GM19193 (cell line): ENCODE measurements around the gene LAMB3.

Experiments
- POLR2A ChIP-seq: IDR thresholded peaks from 4 replicates; pipeline ENCODE4 v1.6.1; 2011; ENCODE audit not compliant: insufficient read depth, insufficient read length; ENCODE audit errors: extremely low read depth

The LAMB3 gene

GRCh38 chr1:209609041-209609790 lies 43.0 kb downstream of the LAMB3 start:
- no peak for TF ChIP-seq POLR2A

- no peak for TF ChIP-seq POLR2A
These were observed 44.4 kb downstream of the LAMB3 start for GRCh38 chr1:209607795-209608178.

- TF ChIP-seq POLR2A = no peak
These were observed 45.0 kb downstream of the LAMB3 start for GRCh38 chr1:209607102-209607794.

- TF ChIP-seq POLR2A = no peak
These were observed 48.3 kb downstream of the LAMB3 start for GRCh38 chr1:209603877-209604276.

- TF ChIP-seq POLR2A = no peak
These were observed 50.2 kb downstream of the LAMB3 start for GRCh38 chr1:209601809-209602657.

DNA sequence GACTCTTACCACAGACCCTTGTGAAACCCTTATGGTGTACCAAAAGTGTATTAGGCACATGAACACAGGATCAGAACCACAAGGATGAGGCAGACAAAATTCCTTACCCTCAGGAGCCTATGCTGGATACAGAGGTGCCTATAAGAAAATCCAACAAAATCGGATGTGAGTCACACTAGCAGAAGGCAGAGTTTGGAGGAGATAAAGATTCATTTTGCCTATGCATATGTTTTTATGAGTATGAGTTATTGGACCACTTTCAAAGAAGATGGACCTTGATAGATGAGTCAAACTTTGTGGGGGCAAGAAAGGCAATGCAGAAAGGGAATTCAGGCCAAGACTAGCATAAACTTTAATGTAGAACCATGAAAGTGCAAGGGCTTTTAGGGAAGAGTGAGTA lies 51.7 kb downstream of the LAMB3 start:
- TF ChIP-seq POLR2A = no peak

DNA sequence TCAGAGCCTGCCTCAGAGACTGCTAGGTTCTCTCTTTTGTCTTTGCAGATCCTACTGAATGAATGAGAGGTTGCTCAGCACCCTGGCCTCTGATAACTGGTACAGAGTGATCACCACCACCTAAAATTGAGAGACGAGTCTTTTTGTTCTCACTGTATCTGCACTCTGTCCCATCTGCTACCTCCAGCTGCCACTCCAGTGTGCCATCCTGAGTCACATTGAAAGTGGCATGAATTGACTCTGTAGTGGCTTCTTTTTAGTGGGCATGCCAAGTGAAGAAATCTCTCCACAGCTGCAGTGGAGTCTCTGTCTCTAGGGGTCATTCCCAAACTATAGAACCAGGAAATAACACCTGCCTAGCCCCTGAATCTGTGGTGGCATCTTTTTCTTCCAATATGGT lies 54.0 kb downstream of the LAMB3 start:
- TF ChIP-seq POLR2A = no peak

- no peak for TF ChIP-seq POLR2A
These were observed 54.7 kb downstream of the LAMB3 start for GRCh38 chr1:209597499-209597898.

DNA sequence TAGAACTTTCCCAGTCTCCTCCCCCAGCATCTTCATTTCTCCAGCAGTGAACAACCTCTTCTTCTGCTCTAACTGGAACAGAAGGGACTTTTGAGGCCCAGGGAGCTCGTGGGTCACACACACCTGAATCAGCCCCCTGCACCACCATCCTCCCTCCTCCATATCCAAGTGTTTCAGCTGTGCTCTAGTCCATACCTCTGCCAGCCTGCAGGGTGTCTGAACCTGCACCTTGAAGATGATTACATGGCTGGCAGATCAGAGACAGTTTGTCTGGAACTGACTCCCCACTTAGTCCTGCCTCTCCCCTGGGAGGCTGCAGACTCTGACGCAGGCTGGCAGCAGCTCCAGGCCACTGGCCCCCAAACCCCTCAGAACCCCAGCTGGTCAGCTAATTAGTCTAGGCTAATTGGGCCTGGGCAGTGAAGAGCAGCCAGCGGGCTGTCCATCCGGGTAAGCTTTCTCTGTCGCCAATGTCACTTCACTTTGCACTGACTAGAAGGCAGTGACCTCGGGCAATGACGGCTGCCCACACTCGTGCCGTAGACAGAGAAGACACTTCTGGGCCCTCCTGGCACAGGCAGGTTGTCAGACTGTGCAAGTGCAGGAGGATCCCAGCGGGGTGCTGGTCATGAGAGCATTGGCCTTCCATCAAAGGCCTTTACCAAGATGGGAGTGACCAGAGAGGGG lies 56.5 kb downstream of the LAMB3 start:
- no peak for TF ChIP-seq POLR2A

DNA sequence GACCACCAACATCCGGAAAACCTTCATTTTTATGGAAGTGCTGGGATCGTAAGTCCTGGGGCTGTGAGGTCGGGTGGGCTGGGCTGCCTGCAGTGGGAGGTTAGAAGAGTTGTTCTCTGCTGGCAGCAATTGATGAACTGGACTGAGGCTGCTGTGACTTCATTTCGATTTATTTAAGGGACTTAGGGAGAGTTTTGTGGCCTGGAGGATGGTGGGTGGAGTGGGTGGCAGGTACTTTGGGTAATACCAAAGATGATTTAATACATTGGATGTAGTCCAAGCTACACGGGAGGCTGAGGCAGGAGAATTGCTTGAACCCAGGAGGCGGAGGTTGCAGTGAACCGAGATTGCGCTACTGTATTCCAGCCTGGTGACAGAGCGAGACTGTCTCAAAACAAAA lies 57.2 kb downstream of the LAMB3 start:
- TF ChIP-seq POLR2A = no peak

GRCh38 chr1:209594440-209594839 lies 57.8 kb downstream of the LAMB3 start:
- TF ChIP-seq POLR2A = no peak

DNA sequence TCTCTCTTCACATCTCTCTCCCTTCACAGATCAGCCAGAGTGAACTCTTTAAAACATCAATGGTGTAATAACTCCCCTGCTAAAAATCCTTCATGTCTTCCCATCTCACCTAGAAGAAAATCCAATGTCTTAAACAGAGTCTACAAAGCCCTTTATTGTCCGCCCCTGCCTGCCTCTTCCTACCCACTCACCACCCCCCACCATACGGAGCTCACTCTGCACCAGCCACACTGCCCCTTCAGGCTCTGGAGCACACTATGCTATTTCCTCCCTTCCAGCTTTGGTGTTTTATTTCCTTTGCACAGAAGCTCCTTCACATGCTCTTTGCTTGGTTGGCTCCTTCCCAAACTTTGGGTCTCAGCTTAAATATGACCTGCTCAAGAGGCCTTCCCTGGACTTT lies 58.5 kb downstream of the LAMB3 start:
- no peak for TF ChIP-seq POLR2A

GRCh38 chr1:209590405-209590804 lies 61.8 kb downstream of the LAMB3 start:
- no peak for TF ChIP-seq POLR2A

- no peak for TF ChIP-seq POLR2A
These were observed 62.4 kb downstream of the LAMB3 start for GRCh38 chr1:209589863-209590262.

DNA sequence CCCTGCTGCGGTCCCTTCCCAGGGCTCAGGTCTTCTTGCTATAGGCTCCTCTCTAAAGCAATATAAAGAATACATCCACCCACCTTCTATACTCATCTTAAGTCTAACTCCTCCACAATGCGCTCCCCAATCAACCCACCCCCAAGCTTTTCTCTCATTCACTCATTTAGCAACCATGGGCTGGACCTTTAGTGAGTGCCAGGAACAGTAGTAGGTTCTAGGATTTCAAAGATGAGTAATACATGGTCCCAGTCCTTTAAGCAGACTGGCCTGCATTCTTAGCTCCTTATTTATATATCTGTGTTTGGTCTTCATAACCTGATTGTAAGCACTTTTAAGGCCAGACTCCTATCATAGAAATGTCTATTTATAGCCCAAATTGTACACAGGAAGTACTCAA lies 62.8 kb downstream of the LAMB3 start:
- no peak for TF ChIP-seq POLR2A
